ENCODE results near the gene GSTA2. TPM values are rescaled to one million over a fixed set of nuclear protein-coding genes. Genes with fewer than 3 reads are reported as not detected.

GSTA2 gene
- total RNA-seq, 1 experiment from 2014 or later, result not detected

GRCh38 chr6:52729576-52729975 is 33.7 kb downstream of the GSTA2 start:
- H3K4me1 ChIP-seq (replicated peaks; ENCODE audit: insufficient read depth), result peaks cover 26% of the 10 kb centered on the region
- intact Hi-C loops (cut with micrococcal nuclease; ENCODE audit: unreplicated experiment), result loop anchor here (10.0 kb wide), 1 partner anchor 85 kb away; no protein-coding TSS in a partner anchor
- no peak overlapping the region for H3K4me2 ChIP-seq
- no peaks in the 10 kb centered on the region for H4K20me1 ChIP-seq (ENCODE audit: insufficient read depth)
- no peak for DNase-seq
- no peaks in the 10 kb centered on the region for H3K9me3 ChIP-seq (ENCODE audit: insufficient read depth, low read depth)
- no peak overlapping the region for H3K27ac ChIP-seq
- TF ChIP-seq, protein P1, sequence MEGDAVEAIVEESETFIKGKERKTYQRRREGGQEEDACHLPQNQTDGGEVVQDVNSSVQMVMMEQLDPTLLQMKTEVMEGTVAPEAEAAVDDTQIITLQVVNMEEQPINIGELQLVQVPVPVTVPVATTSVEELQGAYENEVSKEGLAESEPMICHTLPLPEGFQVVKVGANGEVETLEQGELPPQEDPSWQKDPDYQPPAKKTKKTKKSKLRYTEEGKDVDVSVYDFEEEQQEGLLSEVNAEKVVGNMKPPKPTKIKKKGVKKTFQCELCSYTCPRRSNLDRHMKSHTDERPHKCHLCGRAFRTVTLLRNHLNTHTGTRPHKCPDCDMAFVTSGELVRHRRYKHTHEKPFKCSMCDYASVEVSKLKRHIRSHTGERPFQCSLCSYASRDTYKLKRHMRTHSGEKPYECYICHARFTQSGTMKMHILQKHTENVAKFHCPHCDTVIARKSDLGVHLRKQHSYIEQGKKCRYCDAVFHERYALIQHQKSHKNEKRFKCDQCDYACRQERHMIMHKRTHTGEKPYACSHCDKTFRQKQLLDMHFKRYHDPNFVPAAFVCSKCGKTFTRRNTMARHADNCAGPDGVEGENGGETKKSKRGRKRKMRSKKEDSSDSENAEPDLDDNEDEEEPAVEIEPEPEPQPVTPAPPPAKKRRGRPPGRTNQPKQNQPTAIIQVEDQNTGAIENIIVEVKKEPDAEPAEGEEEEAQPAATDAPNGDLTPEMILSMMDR (conservative IDR thresholded peaks at IDR 0.05), result no peak
- TF ChIP-seq EZH2 (IDR thresholded peaks at IDR 0.05; ENCODE audit: low read depth), result no peak
- ChIA-PET CTCF (no interaction called here), POLR2A (ENCODE audit: unreplicated experiment) (no interaction called here)
- no peak overlapping the region for H2AFZ ChIP-seq
- no peaks in the 10 kb centered on the region for H3K27me3 ChIP-seq (ENCODE audit: insufficient read depth, low read depth)
- no peak overlapping the region for H3K4me3 ChIP-seq
- no peaks in the 10 kb centered on the region for H3K79me2 ChIP-seq (ENCODE audit: low read depth)
- H3K9me2 ChIP-seq (ENCODE audit: insufficient read depth), result no peaks in the 10 kb centered on the region
- H3K36me3 ChIP-seq (ENCODE audit: low read depth), result no peaks in the 10 kb centered on the region
- no TSS peak for BruUV-seq (replicated peaks)
- H3F3A ChIP-seq (ENCODE audit: insufficient read depth, low read depth), result peaks cover 17% of the 10 kb centered on the region

DNA sequence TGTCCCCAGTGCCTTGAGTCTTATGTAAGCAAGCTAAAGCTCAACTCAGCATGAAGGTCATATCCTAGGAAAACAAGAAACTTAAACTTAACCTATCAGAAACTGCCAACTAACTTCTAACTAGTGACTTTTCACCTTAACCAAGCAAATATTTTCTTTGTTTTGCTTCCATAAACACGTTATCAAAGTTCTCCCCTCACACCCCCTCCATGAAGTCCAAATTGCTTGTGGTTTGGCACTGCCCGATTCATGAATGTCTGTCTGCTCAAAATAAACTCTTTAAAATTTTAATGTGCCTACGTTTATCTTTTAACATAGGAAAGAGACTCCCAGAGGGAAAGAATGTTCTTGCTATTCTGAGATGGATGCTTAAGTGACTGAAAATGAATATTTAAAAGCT is 34.9 kb downstream of the GSTA2 start:
- no peaks in the 10 kb centered on the region for H3K27me3 ChIP-seq (ENCODE audit: insufficient read depth, low read depth)
- no peaks in the 10 kb centered on the region for H3K79me2 ChIP-seq (ENCODE audit: low read depth)
- H3K9me2 ChIP-seq (ENCODE audit: insufficient read depth), result no peaks in the 10 kb centered on the region
- no peak overlapping the region for H3K27ac ChIP-seq
- POLR2A ChIA-PET (ENCODE audit: unreplicated experiment), result no interaction called here
- H3K36me3 ChIP-seq (ENCODE audit: low read depth), result no peaks in the 10 kb centered on the region
- no peak for DNase-seq
- H3K4me2 ChIP-seq, result no peak overlapping the region
- H2AFZ ChIP-seq, result no peak overlapping the region
- no peaks in the 10 kb centered on the region for H4K20me1 ChIP-seq (ENCODE audit: insufficient read depth)
- H3K4me1 ChIP-seq (replicated peaks; ENCODE audit: insufficient read depth), result peaks cover 34% of the 10 kb centered on the region
- TF ChIP-seq, protein P1 (conservative IDR thresholded peaks at IDR 0.05), result no peak
- TF ChIP-seq EZH2 (IDR thresholded peaks at IDR 0.05; ENCODE audit: low read depth), result no peak
- CTCF ChIA-PET, result no interaction called here
- H3F3A ChIP-seq (ENCODE audit: insufficient read depth, low read depth), result peaks cover 17% of the 10 kb centered on the region
- intact Hi-C loops (cut with micrococcal nuclease; ENCODE audit: unreplicated experiment), result loop anchor here (10.0 kb wide), 1 partner anchor 86 kb away; no protein-coding TSS in a partner anchor
- H3K9me3 ChIP-seq (ENCODE audit: insufficient read depth, low read depth), result no peaks in the 10 kb centered on the region; the same call in 1 of the 2 replicates
- no peak overlapping the region for H3K4me3 ChIP-seq
- BruUV-seq (replicated peaks), result no TSS peak

- no peaks in the 10 kb centered on the region for H4K20me1 ChIP-seq (ENCODE audit: insufficient read depth)
- DNase-seq, result no peak
- no peak overlapping the region for H3K27ac ChIP-seq
- peaks cover 17% of the 10 kb centered on the region for H3F3A ChIP-seq (ENCODE audit: insufficient read depth, low read depth)
- H3K79me2 ChIP-seq (ENCODE audit: low read depth), result no peaks in the 10 kb centered on the region
- no peaks in the 10 kb centered on the region; the same call in 1 of the 2 replicates for H3K9me3 ChIP-seq (ENCODE audit: insufficient read depth, low read depth)
- H3K4me2 ChIP-seq, result no peak overlapping the region
- no TSS peak for BruUV-seq (replicated peaks)
- TF ChIP-seq EZH2 (IDR thresholded peaks at IDR 0.05; ENCODE audit: low read depth), result no peak
- TF ChIP-seq, protein P1 (conservative IDR thresholded peaks at IDR 0.05), result no peak
- peaks cover 34% of the 10 kb centered on the region for H3K4me1 ChIP-seq (replicated peaks; ENCODE audit: insufficient read depth)
- H3K27me3 ChIP-seq (ENCODE audit: insufficient read depth, low read depth), result no peaks in the 10 kb centered on the region
- POLR2A ChIA-PET (ENCODE audit: unreplicated experiment), result no interaction called here
- intact Hi-C loops (cut with micrococcal nuclease; ENCODE audit: unreplicated experiment), result loop anchor here (10.0 kb wide), 1 partner anchor 87 kb away; no protein-coding TSS in a partner anchor
- no peak overlapping the region for H2AFZ ChIP-seq
- CTCF ChIA-PET, result no interaction called here
- no peaks in the 10 kb centered on the region for H3K9me2 ChIP-seq (ENCODE audit: insufficient read depth)
- H3K36me3 ChIP-seq (ENCODE audit: low read depth), result no peaks in the 10 kb centered on the region
- H3K4me3 ChIP-seq, result no peak overlapping the region
These were observed 35.4 kb downstream of the GSTA2 start for GRCh38 chr6:52727908-52728307.

All from PC-9 (cell line).